Measurements from ENCODE around the gene SPATA3. TPM values are rescaled to one million over a fixed set of nuclear protein-coding genes. Genes with fewer than 3 reads are reported as not detected.

SPATA3 gene
- total RNA-seq, 1 experiment from 2014 or later: not detected

GRCh38 chr2:231041061-231041689 lies 45.3 kb downstream of the SPATA3 start:
- DNase-seq (no peak), ATAC-seq (no peak)
- Histone ChIP-seq H3K27me3 (ENCODE audit: low read length) (peaks cover 18% of the 10 kb centered on the region), H3K4me3 (ENCODE audit: low read length) (no peak overlapping the region), H3K9ac (ENCODE audit: low read length) (no peak overlapping the region), H2AFZ (ENCODE audit: low read length) (no peak overlapping the region), H3K79me2 (ENCODE audit: low read length) (no peaks in the 10 kb centered on the region), H3K27ac (ENCODE audit: low read length) (no peak overlapping the region), H4K20me1 (ENCODE audit: low read length) (no peaks in the 10 kb centered on the region), H3K36me3 (ENCODE audit: low read depth, low read length) (no peaks in the 10 kb centered on the region), H3K9me2 (replicated peaks; ENCODE audit: low read length) (no peaks in the 10 kb centered on the region), H3K4me2 (ENCODE audit: low read length) (no peak overlapping the region), H3K4me1 (ENCODE audit: insufficient read depth, low read length) (no peaks in the 10 kb centered on the region), H3F3A (ENCODE audit: low read length, unreplicated experiment) (no peaks in the 10 kb centered on the region), H3K9me3 (ENCODE audit: low read length) (no peaks in the 10 kb centered on the region)
- POLR2A ChIA-PET (ENCODE audit: unreplicated experiment): no interaction called here
- CTCF ChIA-PET: no interaction called here
- TF ChIP-seq CTCF (conservative IDR thresholded peaks at IDR 0.05; ENCODE audit: low read depth, low read length) (no peak), EZH2phosphoT487 (IDR thresholded peaks at IDR 0.05; ENCODE audit: borderline replicate concordance, low read length) (no peak), EZH2 (IDR thresholded peaks at IDR 0.05; ENCODE audit: low read length, unreplicated experiment) (no peak)
- intact Hi-C loops (cut with micrococcal nuclease): no loop called here
- BruUV-seq (replicated peaks): no TSS peak

DNA sequence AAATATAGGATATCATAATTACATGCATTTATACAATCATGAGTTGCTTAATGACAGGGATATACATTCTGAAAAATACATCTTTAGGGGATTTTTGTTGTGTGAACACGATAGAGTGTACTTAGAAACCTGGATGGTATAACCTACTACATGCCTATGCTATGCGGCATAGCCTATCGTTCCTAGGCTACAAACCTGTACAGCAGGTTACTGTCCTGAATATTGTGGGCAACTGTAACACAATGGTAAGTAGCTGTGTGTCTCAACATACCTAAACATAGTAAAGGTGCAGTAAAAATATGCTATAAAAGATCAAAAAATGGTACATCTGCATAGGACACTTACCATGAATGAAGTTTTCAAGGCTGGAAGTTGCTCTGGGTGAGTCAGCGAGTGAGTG lies 47.9 kb downstream of the SPATA3 start:
- Histone ChIP-seq H3K27me3 (ENCODE audit: low read length) (peaks cover 1% of the 10 kb centered on the region), H3K4me2 (ENCODE audit: low read length) (no peak overlapping the region), H3K27ac (ENCODE audit: low read length) (no peak overlapping the region), H3K9me3 (ENCODE audit: low read length) (no peaks in the 10 kb centered on the region), H4K20me1 (ENCODE audit: low read length) (no peaks in the 10 kb centered on the region), H2AFZ (ENCODE audit: low read length) (no peak overlapping the region), H3K4me1 (ENCODE audit: insufficient read depth, low read length) (no peaks in the 10 kb centered on the region), H3K9ac (ENCODE audit: low read length) (no peak overlapping the region), H3F3A (ENCODE audit: low read length, unreplicated experiment) (no peaks in the 10 kb centered on the region), H3K4me3 (ENCODE audit: low read length) (no peak overlapping the region), H3K9me2 (replicated peaks; ENCODE audit: low read length) (no peaks in the 10 kb centered on the region), H3K36me3 (ENCODE audit: low read depth, low read length) (no peaks in the 10 kb centered on the region), H3K79me2 (ENCODE audit: low read length) (no peaks in the 10 kb centered on the region)
- TF ChIP-seq CTCF (conservative IDR thresholded peaks at IDR 0.05; ENCODE audit: low read depth, low read length) (no peak), EZH2 (IDR thresholded peaks at IDR 0.05; ENCODE audit: low read length, unreplicated experiment) (no peak), EZH2phosphoT487 (IDR thresholded peaks at IDR 0.05; ENCODE audit: borderline replicate concordance, low read length) (no peak)
- no TSS peak for BruUV-seq (replicated peaks)
- ChIA-PET CTCF (no interaction called here), POLR2A (ENCODE audit: unreplicated experiment) (no interaction called here)
- ATAC-seq (no peak), DNase-seq (no peak)
- intact Hi-C loops (cut with micrococcal nuclease): no loop called here

- H3K27ac ChIP-seq (ENCODE audit: low read length): no peak overlapping the region
- no peak overlapping the region for H3K4me3 ChIP-seq (ENCODE audit: low read length)
- BruUV-seq (replicated peaks): no TSS peak
- H3F3A ChIP-seq (ENCODE audit: low read length, unreplicated experiment): no peaks in the 10 kb centered on the region
- TF ChIP-seq CTCF (conservative IDR thresholded peaks at IDR 0.05; ENCODE audit: low read depth, low read length) (no peak), EZH2phosphoT487 (IDR thresholded peaks at IDR 0.05; ENCODE audit: borderline replicate concordance, low read length) (no peak), EZH2 (IDR thresholded peaks at IDR 0.05; ENCODE audit: low read length, unreplicated experiment) (no peak)
- H3K27me3 ChIP-seq (ENCODE audit: low read length): no peaks in the 10 kb centered on the region
- no peaks in the 10 kb centered on the region for H3K79me2 ChIP-seq (ENCODE audit: low read length)
- H3K4me2 ChIP-seq (ENCODE audit: low read length): no peak overlapping the region
- CTCF ChIA-PET: no interaction called here
- H3K36me3 ChIP-seq (ENCODE audit: low read depth, low read length): no peaks in the 10 kb centered on the region
- no peak for DNase-seq
- intact Hi-C loops (cut with micrococcal nuclease): no loop called here
- no peak overlapping the region for H3K9ac ChIP-seq (ENCODE audit: low read length)
- POLR2A ChIA-PET (ENCODE audit: unreplicated experiment): no interaction called here
- H2AFZ ChIP-seq (ENCODE audit: low read length): no peak overlapping the region
- H3K9me3 ChIP-seq (ENCODE audit: low read length): no peaks in the 10 kb centered on the region
- no peak for ATAC-seq
- H4K20me1 ChIP-seq (ENCODE audit: low read length): no peaks in the 10 kb centered on the region
- no peaks in the 10 kb centered on the region for H3K4me1 ChIP-seq (ENCODE audit: insufficient read depth, low read length)
- no peaks in the 10 kb centered on the region for H3K9me2 ChIP-seq (replicated peaks; ENCODE audit: low read length)
These were observed 51.0 kb downstream of the SPATA3 start for GRCh38 chr2:231046916-231047273.

All from PC-3 (cell line).